GM23338 (cell line): ENCODE measurements around the gene GRIA1. TPM values are rescaled to one million over a fixed set of nuclear protein-coding genes. Genes with fewer than 3 reads are reported as not detected.
"Not testable (repeated sequence)": the region's sequence is repeated elsewhere in the genome, so short reads cannot be mapped to it uniquely, and the experiment has no call there.

Source experiments
- ATAC-seq: fragments of 200-7000 bp; cut with Tn5 transposase; 3 replicates; pipeline ENCODE4 v1.9.1; 2020
- DNase-seq: peaks from one replicate; pipeline ENCODE4 v3.0.0-alpha.2; 2015; ENCODE audit warnings: low spot score
- H2AFZ ChIP-seq: fragments of 200-600 bp; sonication (generic); 2 replicates; pipeline ENCODE4 v1.8.0; 2016; ENCODE audit warnings: antibody characterized with exemption, mild to moderate bottlenecking, moderate library complexity
- H3F3A ChIP-seq: fragments of 200-600 bp; sonication (generic); replicated peaks from 2 replicates; pipeline ENCODE4 v1.8.0; 2017; ENCODE audit warnings: antibody characterized with exemption, mixed run types, low read depth
- H3K27ac ChIP-seq: fragments of 200-600 bp; sonication (generic); 2 replicates; pipeline ENCODE4 v1.6.1; 2016; ENCODE audit warnings: low read depth
- H3K27me3 ChIP-seq: fragments of 200-600 bp; sonication (generic); 2 replicates; pipeline ENCODE4 v1.8.0; 2016; ENCODE audit warnings: mild to moderate bottlenecking, mixed run types, moderate library complexity; ENCODE audit not compliant: insufficient read depth
- H3K36me3 ChIP-seq: fragments of 200-600 bp; sonication (generic); 2 replicates; pipeline ENCODE4 v1.8.0; 2016; ENCODE audit warnings: mild to moderate bottlenecking; ENCODE audit not compliant: insufficient read depth
- H3K4me1 ChIP-seq: fragments of 200-600 bp; sonication (generic); 2 replicates; pipeline ENCODE4 v1.8.0; 2016; ENCODE audit warnings: mild to moderate bottlenecking, moderate library complexity; ENCODE audit not compliant: insufficient read depth
- H3K4me2 ChIP-seq: fragments of 200-600 bp; sonication (generic); 2 replicates; pipeline ENCODE4 v1.7.1; 2017; ENCODE audit warnings: mixed run types
- H3K4me3 ChIP-seq: fragments of 200-600 bp; sonication (generic); 2 replicates; pipeline ENCODE4 v1.6.1; 2016; ENCODE audit warnings: mixed run types
- H3K79me2 ChIP-seq: fragments of 200-600 bp; sonication (generic); replicated peaks from 2 replicates; pipeline ENCODE4 v1.8.0; 2017; ENCODE audit warnings: mild to moderate bottlenecking; ENCODE audit not compliant: insufficient read depth
- H3K9me2 ChIP-seq: fragments of 200-600 bp; sonication (generic); 2 replicates; pipeline ENCODE4 v1.8.0; 2017; ENCODE audit not compliant: insufficient read depth
- H4K20me1 ChIP-seq: fragments of 200-600 bp; sonication (generic); replicated peaks from 2 replicates; pipeline ENCODE4 v1.8.0; 2017; ENCODE audit warnings: mild to moderate bottlenecking; ENCODE audit not compliant: insufficient read depth
- H3K27ac Mint-ChIP-seq: 2 replicates; pipeline ENCODE4 v1.8.0; 2020; ENCODE audit warnings: inconsistent platforms, mild to moderate bottlenecking, moderate library complexity, mixed read lengths
- H3K27me3 Mint-ChIP-seq: 3 replicates; pipeline ENCODE4 v1.8.0; 2022; ENCODE audit warnings: low read depth, mild to moderate bottlenecking, moderate library complexity, mixed read lengths, inconsistent platforms; ENCODE audit not compliant: insufficient read depth, poor library complexity
- H3K36me3 Mint-ChIP-seq: 3 replicates; pipeline ENCODE4 v1.8.0; 2021; ENCODE audit warnings: low read depth, mild to moderate bottlenecking, inconsistent platforms, moderate library complexity, mixed read lengths
- H3K4me1 Mint-ChIP-seq: 3 replicates; pipeline ENCODE4 v1.8.0; 2020; ENCODE audit warnings: mild to moderate bottlenecking, inconsistent platforms, mixed read lengths
- H3K4me3 Mint-ChIP-seq: 3 replicates; pipeline ENCODE4 v1.8.0; 2021; ENCODE audit warnings: moderate library complexity, mild to moderate bottlenecking, inconsistent platforms, mixed read lengths
- H3K9me3 Mint-ChIP-seq: 3 replicates; pipeline ENCODE4 v1.8.0; 2020; ENCODE audit warnings: moderate library complexity, mild to moderate bottlenecking, inconsistent platforms, mixed read lengths
- CTCF ChIP-seq, 2 experiments: fragments of 200-600 bp in 1 of 2; sonication (generic) in 1 of 2; conservative IDR thresholded peaks; 2 replicates each; pipeline versions ENCODE4 v1.5.1 to v1.6.1; 2016 to 2017; ENCODE audit warnings: antibody characterized with exemption in 2 of 2, low read depth in 2 of 2, mild to moderate bottlenecking in 2 of 2, moderate library complexity in 1 of 2
- NANOG ChIP-seq: IDR thresholded peaks from 2 replicates; pipeline ENCODE4 v1.6.1; 2016; ENCODE audit warnings: antibody characterized with exemption, borderline replicate concordance
- POLR2AphosphoS5 ChIP-seq: IDR thresholded peaks from 2 replicates; pipeline ENCODE4 v1.6.1; 2016; ENCODE audit warnings: antibody characterized with exemption, low read depth
- STAT1 ChIP-seq: IDR thresholded peaks from one replicate; pipeline ENCODE4 v1.6.1; 2016; ENCODE audit warnings: antibody characterized with exemption; ENCODE audit not compliant: unreplicated experiment
- polyA plus RNA-seq: library from polyadenylated mRNA; unstranded; fragments of >200 nt; fragmentation: Nextera tagmentation; extraction: Ambion mirVana; gene quantifications from 2 replicates; pipeline ENCODE4 v1.2.1, GENCODE V29; 2016
- small RNA-seq: library from RNA; depleted of rRNA; stranded (forward); fragments of <200 nt; gene quantifications from one replicate; pipeline ENCODE3, GENCODE V24; 2014; ENCODE audit warnings: low replicate concordance
- total RNA-seq: library from RNA; depleted of rRNA; stranded (reverse); fragments of >200 nt; shearing (Covaris generic); gene quantifications from 2 replicates; pipeline ENCODE4 v1.2.3, GENCODE V29; 2014

Gene GRIA1
- total and polyA plus RNA-seq, 2 experiments from 2014 or later = 1.0 to 1.7 TPM

- TF ChIP-seq POLR2AphosphoS5 (no peak), STAT1 (no peak), NANOG (no peak), CTCF (conservative IDR thresholded peaks at IDR 0.05; ENCODE audit: low read depth in 2 of 2) (no peak)
Measured at GRCh38 chr5:153860195-153860886, 369.9 kb downstream of the GRIA1 start (continued).

GRCh38 chr5:153862906-153863305 is 372.4 kb downstream of the GRIA1 start:
- DNase-seq (peak; percentile 12), ATAC-seq (0 out of 3 replicates have a peak, but pooled peaks have one; percentile 27)
- H3K4me2 ChIP-seq, H3K27me3 ChIP-seq, H3K9me3 Mint-ChIP-seq, H3K79me2 ChIP-seq, H3K27me3 Mint-ChIP-seq, H2AFZ ChIP-seq, H3K4me3 ChIP-seq, H3K4me1 ChIP-seq, H3K4me3 Mint-ChIP-seq, H3F3A ChIP-seq, H3K36me3 ChIP-seq, H3K36me3 Mint-ChIP-seq, H4K20me1 ChIP-seq, H3K27ac ChIP-seq, H3K4me1 Mint-ChIP-seq, H3K27ac Mint-ChIP-seq: not testable (repeated sequence)
- peaks cover 23% of the 10 kb centered on the region for H3K9me2 ChIP-seq

Small RNAs within 50 kb of the gene (small RNA-seq; reads per million reads assigned to genes)
- gene RN7SL177P = not detected
